HEK293 (cell line): Measurements from ENCODE around the gene VDAC1.
A peak's percentile ranks its signal among the peaks of the same experiment; 100 is the strongest.

Experiments
- CTCF ChIA-PET: fragments of 350-600 bp; formaldehyde crosslinking; extraction: SDS; loops from one replicate; lab custom pipeline; 2021; ENCODE audit warnings: antibody characterized with exemption; lab: Yijun Ruan, JAX
- POLR2A ChIA-PET: fragments of 300-600 bp; formaldehyde crosslinking; extraction: SDS; loops from one replicate; lab custom pipeline; 2020; ENCODE audit warnings: antibody characterized with exemption, inconsistent platforms; lab: Yijun Ruan, JAX
- H3K27ac ChIP-seq: fragments of 200-500 bp; sonication (Bioruptor generic); 2 replicates; pipeline ENCODE4 v1.5.1; 2014; ENCODE audit warnings: low read depth, low read length, control low read depth, inconsistent platforms; ENCODE audit errors: extremely low read depth
- H3K36me3 ChIP-seq, 2 experiments: fragments of 200-500 bp in 1 of 2; sonication (Bioruptor generic) in 1 of 2; 1 replicate in 1 of 2; 2 replicates in 1 of 2; pipeline ENCODE4 v1.5.1; 2014 to 2017; ENCODE audit warnings: inconsistent platforms in 2 of 2, low read length in 2 of 2; ENCODE audit not compliant: control insufficient read depth in 2 of 2, insufficient read depth in 1 of 2
- H3K4me1 ChIP-seq: fragments of 200-500 bp; sonication (Bioruptor generic); 2 replicates; pipeline ENCODE4 v1.5.1; 2014; ENCODE audit warnings: mild to moderate bottlenecking, low read length, inconsistent platforms; ENCODE audit not compliant: control insufficient read depth, insufficient read depth
- H3K4me3 ChIP-seq: 2 replicates; pipeline ENCODE4 v1.5.1; 2011; ENCODE audit warnings: low read depth, mild to moderate bottlenecking, control low read depth, low read length, moderate library complexity
- H3K9me3 ChIP-seq: fragments of 200-500 bp; sonication (Bioruptor generic); 2 replicates; pipeline ENCODE4 v1.5.1; 2014; ENCODE audit warnings: low read depth, low read length, inconsistent platforms; ENCODE audit not compliant: control insufficient read depth, insufficient read depth
- CTCF ChIP-seq: fragments of 450-650 bp; formaldehyde crosslinking; IDR thresholded peaks from 2 replicates; pipeline ENCODE4 v1.5.1; 2016; ENCODE audit warnings: missing biosample characterization, missing genetic modification characterization
- KLF1 ChIP-seq: fragments of 450-650 bp; formaldehyde crosslinking; IDR thresholded peaks from 2 replicates; pipeline ENCODE4 v1.5.1; 2016; ENCODE audit warnings: missing biosample characterization, missing genetic modification characterization
- KLF17 ChIP-seq: fragments of 450-650 bp; formaldehyde crosslinking; IDR thresholded peaks from 2 replicates; pipeline ENCODE4 v1.5.1; 2016; ENCODE audit warnings: missing biosample characterization, missing genetic modification characterization
- OSR2 ChIP-seq: fragments of 450-650 bp; formaldehyde crosslinking; IDR thresholded peaks from 2 replicates; pipeline ENCODE4 v1.5.1; 2016; ENCODE audit warnings: missing biosample characterization, missing genetic modification characterization
- SCRT2 ChIP-seq: fragments of 450-650 bp; formaldehyde crosslinking; IDR thresholded peaks from 2 replicates; pipeline ENCODE4 v1.5.1; 2016; ENCODE audit warnings: missing biosample characterization, missing genetic modification characterization
- TRIM28 ChIP-seq: IDR thresholded peaks from 2 replicates; pipeline ENCODE4 v1.6.1; 2011; ENCODE audit warnings: low read length, control low read depth, borderline replicate concordance
- ZBTB20 ChIP-seq: fragments of 450-650 bp; formaldehyde crosslinking; IDR thresholded peaks from 2 replicates; pipeline ENCODE4 v1.5.1; 2016; ENCODE audit warnings: missing biosample characterization, missing genetic modification characterization
- ZBTB26 ChIP-seq: fragments of 450-650 bp; formaldehyde crosslinking; optimal IDR thresholded peaks from 2 replicates; pipeline ENCODE3; 2016; ENCODE audit warnings: missing biosample characterization, mild to moderate bottlenecking, missing genetic modification characterization
- ZIC2 ChIP-seq: fragments of 450-650 bp; formaldehyde crosslinking; IDR thresholded peaks from 2 replicates; pipeline ENCODE4 v1.5.1; 2016; ENCODE audit warnings: missing biosample characterization, missing genetic modification characterization
- ZNF354C ChIP-seq: fragments of 450-650 bp; formaldehyde crosslinking; IDR thresholded peaks from 2 replicates; pipeline ENCODE4 v1.5.1; 2016; ENCODE audit warnings: missing biosample characterization, missing genetic modification characterization, low read depth, borderline replicate concordance
- ZNF654 ChIP-seq: fragments of 450-650 bp; formaldehyde crosslinking; IDR thresholded peaks from 2 replicates; pipeline ENCODE4 v1.5.1; 2016; ENCODE audit warnings: low read depth, missing biosample characterization, missing genetic modification characterization
- ZNF660 ChIP-seq: fragments of 450-650 bp; IDR thresholded peaks from 2 replicates; pipeline ENCODE4 v1.5.1; 2018; ENCODE audit warnings: missing biosample characterization, mild to moderate bottlenecking, missing genetic modification characterization
- ZNF670 ChIP-seq: fragments of 450-650 bp; formaldehyde crosslinking; IDR thresholded peaks from 2 replicates; pipeline ENCODE4 v1.5.1; 2016; ENCODE audit warnings: missing biosample characterization, missing genetic modification characterization, low read depth
- TF ChIP-seq, protein P1 (sequence below): fragments of 450-650 bp; formaldehyde crosslinking; IDR thresholded peaks from 2 replicates; pipeline ENCODE4 v1.5.1; 2016; ENCODE audit warnings: missing biosample characterization, missing genetic modification characterization
- TF ChIP-seq, protein P2 (sequence below): fragments of 450-650 bp; formaldehyde crosslinking; IDR thresholded peaks from 2 replicates; pipeline ENCODE4 v1.5.1; 2016; ENCODE audit warnings: missing biosample characterization, missing genetic modification characterization, borderline replicate concordance

VDAC1 gene

GRCh38 chr5:133996683-133997252, 8.0 kb downstream of the VDAC1 start:
- H3K9me3 ChIP-seq = no peaks in the 10 kb centered on the region
- peaks cover 32% of the 10 kb centered on the region for H3K4me1 ChIP-seq
- H3K4me3 ChIP-seq = no peak overlapping the region
- no peak overlapping the region for H3K27ac ChIP-seq
- peak; percentile 25 for TF ChIP-seq ZNF654 (tag by site-specific recombination)
- 0 out of 2 replicates have a peak, but pooled peaks have one; percentile 30 for TF ChIP-seq SCRT2
- TF ChIP-seq OSR2 = peak; percentile 82
- peak; percentile 35; the same call in 1 of the 2 replicates for TF ChIP-seq CTCF (tag by site-specific recombination)
- 0 out of 2 replicates have a peak, but pooled peaks have one; percentile 24 for TF ChIP-seq ZNF660
- TF ChIP-seq, protein P1, sequence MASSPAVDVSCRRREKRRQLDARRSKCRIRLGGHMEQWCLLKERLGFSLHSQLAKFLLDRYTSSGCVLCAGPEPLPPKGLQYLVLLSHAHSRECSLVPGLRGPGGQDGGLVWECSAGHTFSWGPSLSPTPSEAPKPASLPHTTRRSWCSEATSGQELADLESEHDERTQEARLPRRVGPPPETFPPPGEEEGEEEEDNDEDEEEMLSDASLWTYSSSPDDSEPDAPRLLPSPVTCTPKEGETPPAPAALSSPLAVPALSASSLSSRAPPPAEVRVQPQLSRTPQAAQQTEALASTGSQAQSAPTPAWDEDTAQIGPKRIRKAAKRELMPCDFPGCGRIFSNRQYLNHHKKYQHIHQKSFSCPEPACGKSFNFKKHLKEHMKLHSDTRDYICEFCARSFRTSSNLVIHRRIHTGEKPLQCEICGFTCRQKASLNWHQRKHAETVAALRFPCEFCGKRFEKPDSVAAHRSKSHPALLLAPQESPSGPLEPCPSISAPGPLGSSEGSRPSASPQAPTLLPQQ (tag by site-specific recombination) = no peak
- POLR2A ChIA-PET = interaction anchor here (0.6 to 0.8 kb wide), 3 partner anchors 8 to 12 kb away, joined by 3 to 4 read pairs (median 3); partner anchors contain the start of gene VDAC1
- H3K36me3 ChIP-seq = peaks cover 5 to 31% of the 10 kb centered on the region in 2 experiments; a peak in 2 of 3 replicates
- CTCF ChIA-PET = interaction anchor here (0.5 to 2.9 kb wide), 21 partner anchors 9 to 1056 kb away, joined by 3 to 25 read pairs (median 4); partner anchors contain the start of gene C5orf15

GRCh38 chr5:133995883-133996563, 8.8 kb downstream of the VDAC1 start:
- Histone ChIP-seq H3K27ac (no peak overlapping the region), H3K36me3 (peaks cover 0 to 31% of the 10 kb centered on the region in 2 experiments; a peak in 2 of 3 replicates), H3K9me3 (no peaks in the 10 kb centered on the region), H3K4me3 (no peak overlapping the region), H3K4me1 (peaks cover 32% of the 10 kb centered on the region)
- ChIA-PET CTCF (interaction anchor here (0.5 to 2.9 kb wide), 17 partner anchors 8 to 1057 kb away, joined by 3 to 25 read pairs (median 4); partner anchors contain the start of gene C5orf15), POLR2A (interaction anchor here (0.6 to 1.6 kb wide), 4 partner anchors 9 to 230 kb away, joined by 3 to 5 read pairs (median 3); partner anchors contain the start of gene PPP2CA)
- TF ChIP-seq KLF17 (tag by site-specific recombination) (no peak), ZIC2 (tag by site-specific recombination) (peak; percentile 21; the same call in 1 of the 2 replicates), ZBTB20 (tag by site-specific recombination) (no peak), ZNF670 (tag by site-specific recombination) (no peak), TRIM28 (no peak), ZNF354C (no peak), KLF1 (tag by site-specific recombination) (no peak), ZBTB26 (tag by site-specific recombination) (peak; percentile 7)
- TF ChIP-seq, protein P2, sequence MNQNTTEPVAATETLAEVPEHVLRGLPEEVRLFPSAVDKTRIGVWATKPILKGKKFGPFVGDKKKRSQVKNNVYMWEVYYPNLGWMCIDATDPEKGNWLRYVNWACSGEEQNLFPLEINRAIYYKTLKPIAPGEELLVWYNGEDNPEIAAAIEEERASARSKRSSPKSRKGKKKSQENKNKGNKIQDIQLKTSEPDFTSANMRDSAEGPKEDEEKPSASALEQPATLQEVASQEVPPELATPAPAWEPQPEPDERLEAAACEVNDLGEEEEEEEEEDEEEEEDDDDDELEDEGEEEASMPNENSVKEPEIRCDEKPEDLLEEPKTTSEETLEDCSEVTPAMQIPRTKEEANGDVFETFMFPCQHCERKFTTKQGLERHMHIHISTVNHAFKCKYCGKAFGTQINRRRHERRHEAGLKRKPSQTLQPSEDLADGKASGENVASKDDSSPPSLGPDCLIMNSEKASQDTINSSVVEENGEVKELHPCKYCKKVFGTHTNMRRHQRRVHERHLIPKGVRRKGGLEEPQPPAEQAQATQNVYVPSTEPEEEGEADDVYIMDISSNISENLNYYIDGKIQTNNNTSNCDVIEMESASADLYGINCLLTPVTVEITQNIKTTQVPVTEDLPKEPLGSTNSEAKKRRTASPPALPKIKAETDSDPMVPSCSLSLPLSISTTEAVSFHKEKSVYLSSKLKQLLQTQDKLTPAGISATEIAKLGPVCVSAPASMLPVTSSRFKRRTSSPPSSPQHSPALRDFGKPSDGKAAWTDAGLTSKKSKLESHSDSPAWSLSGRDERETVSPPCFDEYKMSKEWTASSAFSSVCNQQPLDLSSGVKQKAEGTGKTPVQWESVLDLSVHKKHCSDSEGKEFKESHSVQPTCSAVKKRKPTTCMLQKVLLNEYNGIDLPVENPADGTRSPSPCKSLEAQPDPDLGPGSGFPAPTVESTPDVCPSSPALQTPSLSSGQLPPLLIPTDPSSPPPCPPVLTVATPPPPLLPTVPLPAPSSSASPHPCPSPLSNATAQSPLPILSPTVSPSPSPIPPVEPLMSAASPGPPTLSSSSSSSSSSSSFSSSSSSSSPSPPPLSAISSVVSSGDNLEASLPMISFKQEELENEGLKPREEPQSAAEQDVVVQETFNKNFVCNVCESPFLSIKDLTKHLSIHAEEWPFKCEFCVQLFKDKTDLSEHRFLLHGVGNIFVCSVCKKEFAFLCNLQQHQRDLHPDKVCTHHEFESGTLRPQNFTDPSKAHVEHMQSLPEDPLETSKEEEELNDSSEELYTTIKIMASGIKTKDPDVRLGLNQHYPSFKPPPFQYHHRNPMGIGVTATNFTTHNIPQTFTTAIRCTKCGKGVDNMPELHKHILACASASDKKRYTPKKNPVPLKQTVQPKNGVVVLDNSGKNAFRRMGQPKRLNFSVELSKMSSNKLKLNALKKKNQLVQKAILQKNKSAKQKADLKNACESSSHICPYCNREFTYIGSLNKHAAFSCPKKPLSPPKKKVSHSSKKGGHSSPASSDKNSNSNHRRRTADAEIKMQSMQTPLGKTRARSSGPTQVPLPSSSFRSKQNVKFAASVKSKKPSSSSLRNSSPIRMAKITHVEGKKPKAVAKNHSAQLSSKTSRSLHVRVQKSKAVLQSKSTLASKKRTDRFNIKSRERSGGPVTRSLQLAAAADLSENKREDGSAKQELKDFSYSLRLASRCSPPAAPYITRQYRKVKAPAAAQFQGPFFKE = no peak
